HG03558 (cell line): Measurements from ENCODE around the gene ACOT6.
"Not testable (repeated sequence)": the region's sequence is repeated elsewhere in the genome, so short reads cannot be mapped to it uniquely, and the experiment has no call there.

Source experiments
- ATAC-seq: cut with Tn5 transposase; IDR thresholded peaks from one replicate; pipeline ENCODE4 v1.9.1; 2021; ENCODE audit warnings: moderate number of reproducible peaks; ENCODE audit not compliant: unreplicated experiment; ENCODE audit errors: extremely low read depth

Gene ACOT6

GRCh38 chr14:73637830-73638229 is 25.5 kb downstream of the ACOT6 start:
- ATAC-seq: no peak

GRCh38 chr14:73640796-73641365 is 28.6 kb downstream of the ACOT6 start:
- no peak for ATAC-seq

GRCh38 chr14:73644531-73645247 is 32.4 kb downstream of the ACOT6 start, which contains the start of gene DNAL1:
Gene DNAL1, plus strand, starts transcription at chr14:73644986. Its CDS starts 54 bp downstream, at chr14:73645040.
- peak; percentile 84 for ATAC-seq

- no peak for ATAC-seq
Observed at GRCh38 chr14:73645248-73645610, 32.9 kb downstream of the ACOT6 start.

GRCh38 chr14:73651005-73651404 is 38.7 kb downstream of the ACOT6 start:
- no peak for ATAC-seq

- no peak for ATAC-seq
Observed at GRCh38 chr14:73655851-73656250, 43.5 kb downstream of the ACOT6 start.

- not testable (repeated sequence) for ATAC-seq
Observed at GRCh38 chr14:73659202-73659601, 46.9 kb downstream of the ACOT6 start.

GRCh38 chr14:73660511-73660910 is 48.2 kb downstream of the ACOT6 start:
- no peak for ATAC-seq

GRCh38 chr14:73661872-73662271 is 49.6 kb downstream of the ACOT6 start:
- no peak for ATAC-seq

- ATAC-seq: no peak
Observed at GRCh38 chr14:73662487-73662943, 50.2 kb downstream of the ACOT6 start.

- ATAC-seq: no peak
Observed at GRCh38 chr14:73663548-73664212, 51.4 kb downstream of the ACOT6 start.

- ATAC-seq: no peak
Observed at GRCh38 chr14:73665130-73665529, 52.8 kb downstream of the ACOT6 start.

- no peak for ATAC-seq
Observed at GRCh38 chr14:73666583-73666982, 54.3 kb downstream of the ACOT6 start.

GRCh38 chr14:73667854-73668253 is 55.5 kb downstream of the ACOT6 start:
- no peak for ATAC-seq
